GM23338 (cell line): Measurements from ENCODE around the gene RCAN1. TPM values are rescaled to one million over a fixed set of nuclear protein-coding genes. Genes with fewer than 3 reads are reported as not detected.

Experiments used
- ATAC-seq: fragments of 200-7000 bp; cut with Tn5 transposase; 3 replicates; pipeline ENCODE4 v1.9.1; 2020
- DNase-seq: peaks from one replicate; pipeline ENCODE4 v3.0.0-alpha.2; 2015; ENCODE audit warnings: low spot score
- H2AFZ ChIP-seq: fragments of 200-600 bp; sonication (generic); 2 replicates; pipeline ENCODE4 v1.8.0; 2016; ENCODE audit warnings: antibody characterized with exemption, mild to moderate bottlenecking, moderate library complexity
- H3F3A ChIP-seq: fragments of 200-600 bp; sonication (generic); replicated peaks from 2 replicates; pipeline ENCODE4 v1.8.0; 2017; ENCODE audit warnings: antibody characterized with exemption, mixed run types, low read depth
- H3K27ac ChIP-seq: fragments of 200-600 bp; sonication (generic); 2 replicates; pipeline ENCODE4 v1.6.1; 2016; ENCODE audit warnings: low read depth
- H3K27me3 ChIP-seq: fragments of 200-600 bp; sonication (generic); 2 replicates; pipeline ENCODE4 v1.8.0; 2016; ENCODE audit warnings: mild to moderate bottlenecking, mixed run types, moderate library complexity; ENCODE audit not compliant: insufficient read depth
- H3K36me3 ChIP-seq: fragments of 200-600 bp; sonication (generic); 2 replicates; pipeline ENCODE4 v1.8.0; 2016; ENCODE audit warnings: mild to moderate bottlenecking; ENCODE audit not compliant: insufficient read depth
- H3K4me1 ChIP-seq: fragments of 200-600 bp; sonication (generic); 2 replicates; pipeline ENCODE4 v1.8.0; 2016; ENCODE audit warnings: mild to moderate bottlenecking, moderate library complexity; ENCODE audit not compliant: insufficient read depth
- H3K4me2 ChIP-seq: fragments of 200-600 bp; sonication (generic); 2 replicates; pipeline ENCODE4 v1.7.1; 2017; ENCODE audit warnings: mixed run types
- H3K4me3 ChIP-seq: fragments of 200-600 bp; sonication (generic); 2 replicates; pipeline ENCODE4 v1.6.1; 2016; ENCODE audit warnings: mixed run types
- H3K79me2 ChIP-seq: fragments of 200-600 bp; sonication (generic); replicated peaks from 2 replicates; pipeline ENCODE4 v1.8.0; 2017; ENCODE audit warnings: mild to moderate bottlenecking; ENCODE audit not compliant: insufficient read depth
- H3K9me2 ChIP-seq: fragments of 200-600 bp; sonication (generic); 2 replicates; pipeline ENCODE4 v1.8.0; 2017; ENCODE audit not compliant: insufficient read depth
- H4K20me1 ChIP-seq: fragments of 200-600 bp; sonication (generic); replicated peaks from 2 replicates; pipeline ENCODE4 v1.8.0; 2017; ENCODE audit warnings: mild to moderate bottlenecking; ENCODE audit not compliant: insufficient read depth
- H3K27ac Mint-ChIP-seq: 2 replicates; pipeline ENCODE4 v1.8.0; 2020; ENCODE audit warnings: inconsistent platforms, mild to moderate bottlenecking, moderate library complexity, mixed read lengths
- H3K27me3 Mint-ChIP-seq: 3 replicates; pipeline ENCODE4 v1.8.0; 2022; ENCODE audit warnings: low read depth, mild to moderate bottlenecking, moderate library complexity, mixed read lengths, inconsistent platforms; ENCODE audit not compliant: insufficient read depth, poor library complexity
- H3K36me3 Mint-ChIP-seq: 3 replicates; pipeline ENCODE4 v1.8.0; 2021; ENCODE audit warnings: low read depth, mild to moderate bottlenecking, inconsistent platforms, moderate library complexity, mixed read lengths
- H3K4me1 Mint-ChIP-seq: 3 replicates; pipeline ENCODE4 v1.8.0; 2020; ENCODE audit warnings: mild to moderate bottlenecking, inconsistent platforms, mixed read lengths
- H3K4me3 Mint-ChIP-seq: 3 replicates; pipeline ENCODE4 v1.8.0; 2021; ENCODE audit warnings: moderate library complexity, mild to moderate bottlenecking, inconsistent platforms, mixed read lengths
- H3K9me3 Mint-ChIP-seq: 3 replicates; pipeline ENCODE4 v1.8.0; 2020; ENCODE audit warnings: moderate library complexity, mild to moderate bottlenecking, inconsistent platforms, mixed read lengths
- CREB1 ChIP-seq: fragments of 250-450 bp; sonication (Bioruptor Pico); IDR thresholded peaks from 2 replicates; pipeline ENCODE4 v1.5.0; 2020; ENCODE audit warnings: low read depth, mild to moderate bottlenecking, moderate library complexity
- CTCF ChIP-seq, 2 experiments: fragments of 200-600 bp in 1 of 2; sonication (generic) in 1 of 2; conservative IDR thresholded peaks; 2 replicates each; pipeline versions ENCODE4 v1.5.1 to v1.6.1; 2016 to 2017; ENCODE audit warnings: antibody characterized with exemption in 2 of 2, low read depth in 2 of 2, mild to moderate bottlenecking in 2 of 2, moderate library complexity in 1 of 2
- EZH2 ChIP-seq: fragments of 200-600 bp; sonication (generic); IDR thresholded peaks from one replicate; pipeline ENCODE4 v1.8.0; 2017; ENCODE audit warnings: antibody characterized with exemption, mild to moderate bottlenecking, low read depth; ENCODE audit not compliant: unreplicated experiment
- EZH2phosphoT487 ChIP-seq: fragments of 200-600 bp; sonication (generic); IDR thresholded peaks from one replicate; pipeline ENCODE4 v1.8.1; 2018; ENCODE audit warnings: antibody characterized with exemption; ENCODE audit not compliant: unreplicated experiment
- JUNB ChIP-seq: IDR thresholded peaks from one replicate; pipeline ENCODE4 v1.6.1; 2016; ENCODE audit warnings: antibody characterized with exemption; ENCODE audit not compliant: unreplicated experiment
- NANOG ChIP-seq: IDR thresholded peaks from 2 replicates; pipeline ENCODE4 v1.6.1; 2016; ENCODE audit warnings: antibody characterized with exemption, borderline replicate concordance
- POLR2AphosphoS5 ChIP-seq: IDR thresholded peaks from 2 replicates; pipeline ENCODE4 v1.6.1; 2016; ENCODE audit warnings: antibody characterized with exemption, low read depth
- STAT1 ChIP-seq: IDR thresholded peaks from one replicate; pipeline ENCODE4 v1.6.1; 2016; ENCODE audit warnings: antibody characterized with exemption; ENCODE audit not compliant: unreplicated experiment
- ZNF114 ChIP-seq: fragments of 250-450 bp; sonication (Bioruptor Pico); IDR thresholded peaks from 2 replicates; pipeline ENCODE4 v1.5.0; 2020; ENCODE audit warnings: mild to moderate bottlenecking, moderate library complexity
- ZNF331 ChIP-seq: fragments of 250-450 bp; sonication (Bioruptor Pico); IDR thresholded peaks from 2 replicates; pipeline ENCODE4 v1.5.0; 2020; ENCODE audit warnings: low read depth, mild to moderate bottlenecking, moderate library complexity
- ZNF462 ChIP-seq: fragments of 250-450 bp; sonication (Bioruptor Pico); IDR thresholded peaks from 2 replicates; pipeline ENCODE4 v1.5.0; 2020; ENCODE audit warnings: mild to moderate bottlenecking, moderate library complexity
- polyA plus RNA-seq: library from polyadenylated mRNA; unstranded; fragments of >200 nt; fragmentation: Nextera tagmentation; extraction: Ambion mirVana; gene quantifications from 2 replicates; pipeline ENCODE4 v1.2.1, GENCODE V29; 2016
- total RNA-seq: library from RNA; depleted of rRNA; stranded (reverse); fragments of >200 nt; shearing (Covaris generic); gene quantifications from 2 replicates; pipeline ENCODE4 v1.2.3, GENCODE V29; 2014
- TF ChIP-seq, protein P1 (sequence below): IDR thresholded peaks from 2 replicates; pipeline ENCODE4 v1.6.1; 2016; ENCODE audit warnings: antibody characterized with exemption
- TF ChIP-seq, protein P2 (sequence below): IDR thresholded peaks from one replicate; pipeline ENCODE4 v1.6.1; 2018; ENCODE audit warnings: antibody characterized with exemption; ENCODE audit not compliant: unreplicated experiment

The RCAN1 gene
- total and polyA plus RNA-seq, 2 experiments from 2014 or later, result 3.7 to 5.2 TPM

GRCh38 chr21:34617753-34618339, 2.9 kb upstream of the RCAN1 start:
- Histone ChIP-seq H3K4me1 (0 out of 2 replicates have a peak, but pooled peaks cover 6% of the 10 kb centered on the region), H3K36me3 (no peaks in the 10 kb centered on the region), H3K4me3 (no peak overlapping the region), H3K9me2 (no peaks in the 10 kb centered on the region), H4K20me1 (no peaks in the 10 kb centered on the region; the same call in 1 of the 2 replicates), H3K79me2 (no peaks in the 10 kb centered on the region), H2AFZ (peak overlapping the region; percentile 69; the same call in 1 of the 2 replicates), H3K27ac (no peak overlapping the region), H3K27me3 (peaks cover 21% of the 10 kb centered on the region), H3F3A (no peaks in the 10 kb centered on the region), H3K4me2 (no peak overlapping the region)
- ATAC-seq (no peak), DNase-seq (no peak)
- H3K4me3 Mint-ChIP-seq, result no peak overlapping the region
- TF ChIP-seq ZNF114 (CRISPR knock-in tag) (no peak), CREB1 (no peak), ZNF331 (CRISPR knock-in tag) (no peak), EZH2phosphoT487 (no peak), STAT1 (no peak), POLR2AphosphoS5 (no peak), CTCF (conservative IDR thresholded peaks at IDR 0.05; ENCODE audit: low read depth in 2 of 2) (no peak), EZH2 (no peak), NANOG (no peak), ZNF462 (CRISPR knock-in tag) (no peak), JUNB (no peak)
- TF ChIP-seq, protein P1, sequence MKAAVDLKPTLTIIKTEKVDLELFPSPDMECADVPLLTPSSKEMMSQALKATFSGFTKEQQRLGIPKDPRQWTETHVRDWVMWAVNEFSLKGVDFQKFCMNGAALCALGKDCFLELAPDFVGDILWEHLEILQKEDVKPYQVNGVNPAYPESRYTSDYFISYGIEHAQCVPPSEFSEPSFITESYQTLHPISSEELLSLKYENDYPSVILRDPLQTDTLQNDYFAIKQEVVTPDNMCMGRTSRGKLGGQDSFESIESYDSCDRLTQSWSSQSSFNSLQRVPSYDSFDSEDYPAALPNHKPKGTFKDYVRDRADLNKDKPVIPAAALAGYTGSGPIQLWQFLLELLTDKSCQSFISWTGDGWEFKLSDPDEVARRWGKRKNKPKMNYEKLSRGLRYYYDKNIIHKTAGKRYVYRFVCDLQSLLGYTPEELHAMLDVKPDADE, result no peak
- TF ChIP-seq, protein P2, sequence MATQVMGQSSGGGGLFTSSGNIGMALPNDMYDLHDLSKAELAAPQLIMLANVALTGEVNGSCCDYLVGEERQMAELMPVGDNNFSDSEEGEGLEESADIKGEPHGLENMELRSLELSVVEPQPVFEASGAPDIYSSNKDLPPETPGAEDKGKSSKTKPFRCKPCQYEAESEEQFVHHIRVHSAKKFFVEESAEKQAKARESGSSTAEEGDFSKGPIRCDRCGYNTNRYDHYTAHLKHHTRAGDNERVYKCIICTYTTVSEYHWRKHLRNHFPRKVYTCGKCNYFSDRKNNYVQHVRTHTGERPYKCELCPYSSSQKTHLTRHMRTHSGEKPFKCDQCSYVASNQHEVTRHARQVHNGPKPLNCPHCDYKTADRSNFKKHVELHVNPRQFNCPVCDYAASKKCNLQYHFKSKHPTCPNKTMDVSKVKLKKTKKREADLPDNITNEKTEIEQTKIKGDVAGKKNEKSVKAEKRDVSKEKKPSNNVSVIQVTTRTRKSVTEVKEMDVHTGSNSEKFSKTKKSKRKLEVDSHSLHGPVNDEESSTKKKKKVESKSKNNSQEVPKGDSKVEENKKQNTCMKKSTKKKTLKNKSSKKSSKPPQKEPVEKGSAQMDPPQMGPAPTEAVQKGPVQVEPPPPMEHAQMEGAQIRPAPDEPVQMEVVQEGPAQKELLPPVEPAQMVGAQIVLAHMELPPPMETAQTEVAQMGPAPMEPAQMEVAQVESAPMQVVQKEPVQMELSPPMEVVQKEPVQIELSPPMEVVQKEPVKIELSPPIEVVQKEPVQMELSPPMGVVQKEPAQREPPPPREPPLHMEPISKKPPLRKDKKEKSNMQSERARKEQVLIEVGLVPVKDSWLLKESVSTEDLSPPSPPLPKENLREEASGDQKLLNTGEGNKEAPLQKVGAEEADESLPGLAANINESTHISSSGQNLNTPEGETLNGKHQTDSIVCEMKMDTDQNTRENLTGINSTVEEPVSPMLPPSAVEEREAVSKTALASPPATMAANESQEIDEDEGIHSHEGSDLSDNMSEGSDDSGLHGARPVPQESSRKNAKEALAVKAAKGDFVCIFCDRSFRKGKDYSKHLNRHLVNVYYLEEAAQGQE, result no peak
- H3K4me1 Mint-ChIP-seq, result peaks cover 5% of the 10 kb centered on the region; the same call in 2 of the 3 replicates
- no peaks in the 10 kb centered on the region for H3K9me3 Mint-ChIP-seq
- no peak overlapping the region for H3K27ac Mint-ChIP-seq
- no peaks in the 10 kb centered on the region for H3K36me3 Mint-ChIP-seq
- peaks cover 18% of the 10 kb centered on the region for H3K27me3 Mint-ChIP-seq
